RCC 7860 (cell line): ENCODE data around the gene SLC6A11.

Experiments
- DNase-seq: peaks from one replicate; pipeline ENCODE4 v3.0.0-alpha.2; 2015; ENCODE audit warnings: low spot score
- FAIRE-seq: peaks from 2 replicates; lab custom pipeline; 2012; peaks lifted over from hg19 to GRCh38; lab: Jason Lieb, UNC

SLC6A11 gene

GRCh38 chr3:10928407-10928960, 112.5 kb downstream of the SLC6A11 start:
- DNase-seq (no peak), FAIRE-seq (no peak)

- FAIRE-seq (no peak), DNase-seq (no peak)
Measured at GRCh38 chr3:10928961-10929471, 113.0 kb downstream of the SLC6A11 start.

- no peak for DNase-seq
- FAIRE-seq, result no peak
Measured at GRCh38 chr3:10929978-10930665, 114.1 kb downstream of the SLC6A11 start.

GRCh38 chr3:10930666-10931040, 114.6 kb downstream of the SLC6A11 start:
- FAIRE-seq (no peak), DNase-seq (no peak)

- FAIRE-seq, result no peak
- no peak for DNase-seq
Measured at GRCh38 chr3:10932596-10932995, 116.6 kb downstream of the SLC6A11 start.

GRCh38 chr3:10933021-10933420, 117.0 kb downstream of the SLC6A11 start:
- DNase-seq (no peak), FAIRE-seq (no peak)

GRCh38 chr3:10933470-10933804, 117.4 kb downstream of the SLC6A11 start:
- FAIRE-seq, result no peak
- no peak for DNase-seq

- DNase-seq, result no peak
Measured at GRCh38 chr3:10933805-10934481, 117.9 kb downstream of the SLC6A11 start.

GRCh38 chr3:10935028-10935427, 119.0 kb downstream of the SLC6A11 start:
- no peak for DNase-seq
- no peak for FAIRE-seq

More at GRCh38 chr3:10933805-10934481, 117.9 kb downstream of the SLC6A11 start:
- FAIRE-seq, result no peak

GRCh38 chr3:10935846-10936631, 120.0 kb downstream of the SLC6A11 start:
- FAIRE-seq, result no peak

GRCh38 chr3:10936686-10937085, 120.7 kb downstream of the SLC6A11 start:
- FAIRE-seq (no peak), DNase-seq (no peak)

More at GRCh38 chr3:10935846-10936631, 120.0 kb downstream of the SLC6A11 start:
- no peak for DNase-seq

- no peak for FAIRE-seq
- no peak for DNase-seq
Measured at GRCh38 chr3:10937141-10937825, 121.3 kb downstream of the SLC6A11 start.

- no peak for FAIRE-seq
- DNase-seq, result no peak
Measured at GRCh38 chr3:10939556-10939955, 123.5 kb downstream of the SLC6A11 start.

- FAIRE-seq, result no peak
Measured at GRCh38 chr3:10940106-10940505, 124.1 kb downstream of the SLC6A11 start.

GRCh38 chr3:10941972-10942371, 125.9 kb downstream of the SLC6A11 start:
- no peak for DNase-seq
- no peak for FAIRE-seq

More at GRCh38 chr3:10940106-10940505, 124.1 kb downstream of the SLC6A11 start:
- DNase-seq, result no peak

GRCh38 chr3:10942690-10943205, 126.7 kb downstream of the SLC6A11 start:
- no peak for DNase-seq
- no peak for FAIRE-seq

GRCh38 chr3:10944866-10945265, 128.8 kb downstream of the SLC6A11 start:
- FAIRE-seq, result no peak
- no peak for DNase-seq

GRCh38 chr3:10945683-10946287, 129.8 kb downstream of the SLC6A11 start:
- no peak for FAIRE-seq
- DNase-seq, result no peak

GRCh38 chr3:10946526-10946925, 130.5 kb downstream of the SLC6A11 start:
- FAIRE-seq (no peak), DNase-seq (no peak)

GRCh38 chr3:10948326-10948725, 132.3 kb downstream of the SLC6A11 start:
- FAIRE-seq, result no peak

More at GRCh38 chr3:10948326-10948725, 132.3 kb downstream of the SLC6A11 start:
- no peak for DNase-seq
